Activated naive CD4-positive, alpha-beta T cell treated with anti-CD3 and anti-CD28 coated beads, Interleukin-2, amount 50 U/mL, for 72 hours (primary cell): ENCODE measurements around the gene APBB2. TPM values are rescaled to one million over a fixed set of nuclear protein-coding genes. Genes with fewer than 3 reads are reported as not detected.

Experiments used
- ATAC-seq, 2 donors: fragments of 150-1000 bp; cut with Tn5 transposase; 2 replicates each; pipeline ENCODE4 v1.10.0; 2021; ENCODE audit warnings: mild to moderate bottlenecking in 2 of 2, moderate library complexity in 2 of 2
- DNase-seq, 2 donors: peaks; one replicate each; pipeline ENCODE4 v3.0.0; 2021 to 2022; ENCODE audit warnings: low spot score in 2 of 2
- H3K27ac Mint-ChIP-seq, 2 donors: one replicate each; pipeline ENCODE4 v1.8.0; 2022; ENCODE audit warnings: mild to moderate bottlenecking in 2 of 2, mixed read lengths in 2 of 2
- H3K36me3 Mint-ChIP-seq, 2 donors: one replicate each; pipeline ENCODE4 v1.8.0; 2022; ENCODE audit warnings: mixed read lengths in 2 of 2
- H3K9me3 Mint-ChIP-seq, 2 donors: one replicate each; pipeline ENCODE4 v1.8.0; 2022; ENCODE audit warnings: mixed read lengths in 2 of 2
- total RNA-seq, 2 donors: library from RNA; stranded (reverse); gene quantifications; one replicate each; pipeline ENCODE4 v1.2.3, GENCODE V29; 2022

APBB2 gene
- total RNA-seq, result 1 to 10 TPM; 1.6 to 6.1 TPM

DNA sequence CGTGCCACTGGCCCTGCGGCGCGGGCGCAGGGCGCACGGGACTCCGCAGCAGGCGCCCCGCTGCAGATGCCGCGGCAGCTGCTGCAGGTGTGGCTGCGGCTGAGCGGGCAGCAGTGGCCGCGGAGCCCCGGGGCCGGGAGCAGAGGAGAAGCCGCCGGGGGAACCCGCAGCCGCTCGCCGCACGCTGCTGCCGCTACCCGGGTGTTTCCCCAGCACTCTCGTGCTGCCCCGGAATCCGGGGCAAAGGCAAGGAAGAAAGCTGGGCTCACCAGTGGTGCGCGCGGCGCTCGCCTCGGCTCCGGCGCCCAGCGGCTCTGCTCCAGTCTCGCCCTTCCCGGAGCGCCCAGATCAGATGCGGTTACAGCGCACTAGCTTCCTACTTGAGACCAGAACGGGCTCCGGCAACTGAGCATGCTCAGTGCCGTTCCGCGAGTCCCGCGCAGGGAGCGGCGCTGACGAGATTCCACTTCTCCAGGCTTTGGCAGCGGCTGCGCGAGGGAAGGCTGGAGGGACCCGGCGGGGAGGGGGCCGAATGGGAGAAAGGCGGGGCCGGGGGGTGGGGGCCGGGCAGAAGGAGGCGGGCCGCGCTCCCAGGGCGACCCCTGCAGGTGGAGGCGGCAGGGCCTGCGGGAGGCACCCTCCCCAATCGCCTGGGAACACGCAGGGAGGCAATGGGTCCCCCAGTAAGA, at the start of gene APBB2:
TSS of gene APBB2 (minus strand) at position 407 of the 689 bp plus-strand sequence. CDS start 181,288 bp downstream, outside the sequence.
- peaks cover 12 to 13% of the 10 kb centered on the region in 2 donors for H3K36me3 Mint-ChIP-seq
- DNase-seq (peak; percentile 64 to 75), ATAC-seq (peak; percentile 70 to 82)
- peak within 1 kb of the TSS in 1 of 2 donors; percentile 40 for H3K27ac Mint-ChIP-seq
- peaks cover 0 to 4% of the 10 kb centered on the region in 2 donors for H3K9me3 Mint-ChIP-seq

- ATAC-seq, result no peak
- H3K27ac Mint-ChIP-seq, result no peak overlapping the region
- no peaks in the 10 kb centered on the region for H3K9me3 Mint-ChIP-seq
- peaks cover 8 to 9% of the 10 kb centered on the region in 2 donors for H3K36me3 Mint-ChIP-seq
- no peak for DNase-seq
These were observed 47.9 kb upstream of the APBB2 start for GRCh38 chr4:41262198-41262597.

DNA sequence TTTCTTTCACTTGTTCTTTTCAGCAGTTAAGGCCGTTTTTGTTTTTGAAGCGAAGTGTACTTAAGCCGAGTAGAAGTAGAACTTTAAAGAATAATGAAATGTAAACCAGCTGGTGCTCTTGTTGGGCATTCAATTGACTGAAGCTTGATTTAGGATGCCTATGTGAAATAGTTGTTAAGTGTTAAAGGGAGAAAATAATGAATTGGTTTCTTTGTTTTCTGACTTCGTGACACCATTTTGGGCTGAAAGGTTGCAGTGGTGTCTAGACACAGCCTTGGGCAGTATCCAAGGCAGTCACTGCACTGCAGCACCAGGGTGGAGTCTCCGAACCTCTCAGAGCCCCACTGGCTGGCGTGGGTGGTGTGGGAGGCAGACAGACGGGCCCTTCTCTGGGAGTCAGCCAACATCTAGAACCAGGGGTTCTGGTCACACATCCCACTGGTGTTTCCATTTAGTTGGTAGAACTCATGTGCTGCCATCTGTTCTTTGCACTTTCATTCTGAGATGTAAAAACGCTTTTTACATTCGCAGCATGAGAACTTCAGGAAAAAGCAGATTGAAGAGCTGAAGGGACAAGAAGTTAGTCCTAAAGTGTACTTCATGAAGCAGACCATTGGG, 45.9 kb upstream of the APBB2 start:
- H3K27ac Mint-ChIP-seq, result no peak overlapping the region
- ATAC-seq, result no peak
- no peak for DNase-seq
- no peaks in the 10 kb centered on the region for H3K9me3 Mint-ChIP-seq
- peaks cover 9 to 16% of the 10 kb centered on the region in 2 donors for H3K36me3 Mint-ChIP-seq

- ATAC-seq, result no peak
- Mint-ChIP-seq H3K27ac (no peak overlapping the region), H3K36me3 (peaks cover 9 to 16% of the 10 kb centered on the region in 2 donors), H3K9me3 (no peaks in the 10 kb centered on the region)
- DNase-seq, result no peak
These were observed 44.4 kb upstream of the APBB2 start for GRCh38 chr4:41258783-41259182.

DNA sequence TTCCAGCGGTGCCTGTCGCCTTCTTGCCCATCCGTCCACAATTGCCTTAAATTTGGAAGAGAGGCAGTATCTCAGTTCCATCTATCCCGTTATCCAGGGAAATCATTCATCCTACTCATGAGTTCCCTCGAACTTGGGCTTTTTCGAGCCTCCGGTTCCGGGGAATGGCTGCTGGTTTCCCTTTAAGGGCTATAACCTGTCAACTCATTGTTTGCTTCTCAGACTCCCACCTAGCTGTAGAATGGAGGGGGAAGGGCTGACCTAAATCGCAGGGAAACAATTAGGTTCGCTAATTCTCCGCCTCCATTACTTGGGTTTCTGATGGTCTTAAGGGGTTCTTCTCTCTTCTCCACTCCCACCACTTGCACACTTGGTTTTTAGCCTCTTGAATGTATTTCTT, 43.6 kb upstream of the APBB2 start:
- Mint-ChIP-seq H3K9me3 (no peaks in the 10 kb centered on the region), H3K36me3 (peaks cover 9 to 16% of the 10 kb centered on the region in 2 donors), H3K27ac (no peak overlapping the region)
- DNase-seq (no peak), ATAC-seq (no peak)

- H3K9me3 Mint-ChIP-seq, result no peaks in the 10 kb centered on the region
- ATAC-seq (peak; percentile 50 to 79), DNase-seq (peak in 1 of 2 donors; percentile 24)
- H3K36me3 Mint-ChIP-seq, result peaks cover 9 to 16% of the 10 kb centered on the region in 2 donors
- no peak overlapping the region for H3K27ac Mint-ChIP-seq
These were observed 43.0 kb upstream of the APBB2 start for GRCh38 chr4:41257257-41257901.

DNA sequence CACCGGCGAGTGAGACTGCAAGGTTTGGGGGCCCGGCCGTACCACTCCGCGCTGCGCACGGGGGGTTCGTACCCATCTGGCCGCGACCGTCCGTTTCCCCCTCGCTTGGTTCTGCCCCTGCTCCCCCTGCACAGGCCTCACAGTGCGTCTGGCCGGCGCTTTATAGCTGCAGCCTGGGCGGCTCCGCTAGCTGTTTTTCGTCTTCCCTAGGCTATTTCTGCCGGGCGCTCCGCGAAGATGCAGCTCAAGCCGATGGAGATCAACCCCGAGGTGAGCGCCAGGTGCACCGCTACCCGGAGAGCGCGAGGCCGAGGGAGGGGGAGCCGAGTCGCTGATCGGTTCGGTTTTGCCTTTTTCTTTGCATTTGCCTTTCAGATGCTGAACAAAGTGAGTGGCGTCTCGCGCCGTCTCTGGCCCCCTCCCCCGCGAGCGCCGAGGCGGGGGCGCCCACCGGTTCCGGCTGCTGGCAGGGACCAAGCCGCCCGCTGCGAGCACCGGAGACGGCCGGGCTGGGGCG, 42.5 kb upstream of the APBB2 start, which contains the start of gene UCHL1:
TSS of gene UCHL1 (plus strand) at position 189 of the 517 bp plus-strand sequence. CDS start at position 238, 49 bp downstream.
- ATAC-seq, result peak in 1 of 2 donors; percentile 41
- Mint-ChIP-seq H3K9me3 (no peaks in the 10 kb centered on the region), H3K27ac (no peak within 1 kb of the TSS), H3K36me3 (peaks cover 9 to 16% of the 10 kb centered on the region in 2 donors)
- DNase-seq, result peak in 1 of 2 donors; percentile 2

DNA sequence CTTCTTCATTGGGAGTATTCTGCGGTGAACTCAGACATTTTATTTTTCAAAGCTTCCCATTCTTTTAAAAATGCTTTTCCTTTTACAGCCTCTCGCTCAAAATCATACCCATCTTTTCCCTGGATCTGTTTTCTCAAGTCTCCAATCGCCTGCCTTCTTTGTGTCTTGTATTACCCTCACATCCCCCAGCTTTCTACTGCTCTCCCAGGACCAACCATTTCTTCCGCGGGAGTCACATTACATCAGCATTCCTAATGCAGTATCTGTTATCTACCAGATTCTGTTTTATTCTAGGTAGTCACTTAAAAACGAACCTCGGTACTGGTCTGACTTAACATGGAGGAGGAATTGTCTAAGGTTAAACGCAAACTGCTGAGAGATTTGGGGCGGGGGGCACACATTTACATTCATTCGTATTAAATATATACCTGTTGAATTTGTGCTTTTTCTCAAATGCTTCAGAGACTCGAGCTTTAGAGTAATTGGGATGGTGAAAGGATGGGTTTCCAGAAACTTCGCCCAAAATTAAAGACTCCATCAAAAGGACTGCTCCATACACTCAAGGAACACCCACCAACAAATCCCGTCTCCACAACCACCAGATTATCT, 41.9 kb upstream of the APBB2 start:
- no peaks in the 10 kb centered on the region for H3K9me3 Mint-ChIP-seq
- no peak for ATAC-seq
- no peak for DNase-seq
- H3K36me3 Mint-ChIP-seq, result peaks cover 9 to 16% of the 10 kb centered on the region in 2 donors
- H3K27ac Mint-ChIP-seq, result no peak overlapping the region

DNA sequence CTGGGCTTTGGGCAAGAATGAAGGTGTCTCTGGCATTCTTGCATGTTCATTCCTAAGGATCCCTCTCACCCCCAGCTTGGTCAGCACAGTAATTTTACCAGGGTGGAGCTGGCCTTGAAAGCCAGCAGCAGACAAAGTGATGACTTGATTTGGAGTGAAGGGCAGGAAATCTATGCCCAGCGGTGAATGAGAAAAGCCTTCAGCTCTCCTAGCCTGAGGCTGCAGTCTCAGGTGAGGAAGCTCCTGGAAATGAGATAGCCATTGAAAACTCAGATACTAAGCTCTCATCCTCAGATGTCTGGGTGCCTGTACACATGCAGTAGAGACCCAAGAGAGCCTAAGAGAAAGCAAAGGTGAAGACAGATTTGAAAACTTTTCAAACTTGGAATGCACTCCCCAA, 31.6 kb upstream of the APBB2 start:
- Mint-ChIP-seq H3K9me3 (peaks cover 4 to 6% of the 10 kb centered on the region in 2 donors), H3K36me3 (peaks cover 0 to 7% of the 10 kb centered on the region in 2 donors), H3K27ac (no peak overlapping the region)
- no peak for DNase-seq
- ATAC-seq, result no peak

GRCh38 chr4:41241919-41242318, 27.6 kb upstream of the APBB2 start:
- no peak for ATAC-seq

DNA sequence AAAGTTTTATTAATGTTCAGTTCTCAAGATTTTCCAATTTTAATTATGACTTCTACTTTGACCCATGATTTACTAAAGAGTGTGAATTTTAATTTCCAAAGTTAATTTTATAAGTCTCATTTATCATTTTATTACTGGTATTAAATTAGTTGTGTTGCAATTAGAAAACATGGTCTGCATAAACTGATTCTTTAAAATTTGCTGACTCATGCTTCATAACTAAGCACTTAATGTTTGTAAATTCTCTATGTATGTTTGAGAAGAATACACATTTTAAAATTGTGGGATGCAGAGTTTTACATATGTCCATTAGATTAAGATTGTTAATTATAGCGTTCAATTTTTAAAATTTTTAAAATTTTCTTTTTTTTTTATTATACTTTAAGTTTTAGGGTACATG, 22.2 kb upstream of the APBB2 start:
- Mint-ChIP-seq H3K9me3 (no peaks in the 10 kb centered on the region), H3K27ac (no peak overlapping the region), H3K36me3 (no peaks in the 10 kb centered on the region)
- ATAC-seq (no peak), DNase-seq (no peak)

More at GRCh38 chr4:41241919-41242318, 27.6 kb upstream of the APBB2 start:
- DNase-seq, result no peak
- Mint-ChIP-seq H3K27ac (no peak overlapping the region), H3K9me3 (no peaks in the 10 kb centered on the region), H3K36me3 (peaks cover 0 to 7% of the 10 kb centered on the region in 2 donors)

DNA sequence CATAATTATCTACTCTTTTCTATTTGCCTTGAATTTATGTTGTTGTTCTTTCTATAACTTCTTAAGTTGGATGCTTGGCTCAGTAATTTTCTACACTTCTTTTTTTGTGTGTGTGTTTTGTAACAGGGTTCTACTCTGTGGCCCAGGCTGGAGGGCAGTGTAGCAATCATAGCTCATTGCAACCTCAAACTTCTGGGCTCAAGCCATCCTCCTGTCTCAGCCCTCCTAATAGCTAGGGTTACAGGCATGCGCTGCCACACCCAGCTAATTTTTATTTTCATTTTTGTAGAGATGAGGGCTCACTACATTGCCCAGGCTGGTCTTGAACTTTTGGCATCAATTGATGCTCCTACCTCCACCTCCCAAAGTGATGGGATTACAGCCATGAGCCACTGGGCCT, 21.7 kb upstream of the APBB2 start:
- ATAC-seq (no peak), DNase-seq (no peak)
- no peaks in the 10 kb centered on the region for H3K36me3 Mint-ChIP-seq
- no peak overlapping the region for H3K27ac Mint-ChIP-seq
- H3K9me3 Mint-ChIP-seq, result no peaks in the 10 kb centered on the region

DNA sequence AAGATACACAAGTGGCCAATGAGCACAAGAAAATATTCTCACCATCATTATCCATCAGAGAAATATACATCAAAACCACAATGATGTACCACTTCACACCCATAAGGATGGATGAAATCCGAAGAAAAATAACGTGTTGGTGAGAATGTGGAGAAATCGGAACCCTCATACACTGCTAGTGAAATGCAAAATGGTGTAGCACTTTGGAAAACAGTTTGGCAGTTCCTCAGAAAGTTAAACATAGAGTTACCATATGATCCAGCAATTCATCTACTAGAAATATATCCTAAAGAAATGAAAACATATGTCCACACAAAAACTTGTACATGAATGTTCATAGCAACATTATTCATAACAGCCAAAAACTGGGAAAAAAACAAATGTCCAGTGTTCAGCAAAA, 18.5 kb upstream of the APBB2 start:
- Mint-ChIP-seq H3K27ac (no peak overlapping the region), H3K9me3 (no peaks in the 10 kb centered on the region), H3K36me3 (no peaks in the 10 kb centered on the region)
- no peak for DNase-seq
- no peak for ATAC-seq

GRCh38 chr4:41232406-41232805, 18.1 kb upstream of the APBB2 start:
- DNase-seq, result no peak
- H3K36me3 Mint-ChIP-seq, result no peaks in the 10 kb centered on the region
- H3K9me3 Mint-ChIP-seq, result no peaks in the 10 kb centered on the region
- ATAC-seq, result no peak
- no peak overlapping the region for H3K27ac Mint-ChIP-seq

DNA sequence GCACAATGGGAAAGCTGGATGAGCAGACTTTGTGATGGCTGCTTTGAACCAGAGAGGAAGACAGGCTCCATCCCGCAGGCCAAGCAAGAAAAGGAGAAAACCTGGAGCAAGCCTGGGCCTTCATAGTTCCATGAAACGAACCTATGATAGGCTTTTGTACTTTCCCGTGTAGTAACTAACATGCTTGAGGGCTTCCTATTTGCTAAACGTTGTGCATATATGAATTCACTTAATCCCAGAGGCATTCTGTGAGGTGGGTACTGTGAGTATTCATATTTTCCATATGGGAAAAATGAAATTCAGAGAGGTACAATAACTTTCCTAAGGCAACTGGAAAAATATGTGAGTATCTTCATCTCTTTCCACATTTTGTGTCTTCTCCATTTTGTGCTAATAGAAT, 13.6 kb upstream of the APBB2 start:
- Mint-ChIP-seq H3K9me3 (no peaks in the 10 kb centered on the region), H3K27ac (no peak overlapping the region), H3K36me3 (no peaks in the 10 kb centered on the region)
- ATAC-seq, result no peak
- DNase-seq, result no peak

DNA sequence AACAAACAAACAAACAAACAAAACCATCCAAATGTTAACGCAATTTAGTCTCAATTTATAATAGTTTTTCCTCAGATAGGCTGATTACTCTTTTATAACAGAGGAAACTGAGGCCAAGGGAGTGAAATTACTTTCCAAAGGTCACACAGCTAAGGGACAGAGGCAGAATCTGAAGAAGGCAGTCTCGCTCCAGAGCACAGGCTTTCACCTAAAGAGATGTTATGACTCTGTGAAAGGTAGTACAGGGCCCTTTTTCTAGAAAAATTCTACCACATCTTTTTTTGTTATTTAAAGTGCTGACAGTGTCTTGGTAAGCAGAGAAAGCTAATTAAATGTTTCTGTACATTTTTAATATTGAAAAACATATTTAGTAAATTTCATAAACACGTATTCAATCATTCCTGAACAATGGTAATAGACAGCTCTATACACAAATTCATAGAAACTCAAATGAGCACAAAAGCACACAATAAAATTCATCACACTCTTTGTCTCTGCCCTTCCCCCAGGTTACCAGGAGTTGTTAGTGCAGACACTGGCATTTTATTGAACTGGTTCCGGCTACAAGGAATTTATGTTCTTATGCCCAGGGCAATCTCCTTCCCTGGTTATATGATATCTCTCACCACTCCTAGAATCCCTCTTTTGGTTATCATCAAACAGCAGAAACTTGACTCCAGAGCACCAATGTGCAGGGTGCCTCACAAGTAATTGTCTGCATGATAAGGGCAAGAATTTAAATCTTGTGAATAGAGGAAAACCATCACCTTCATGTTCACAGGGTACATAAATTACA, 7.7 kb upstream of the APBB2 start:
- Mint-ChIP-seq H3K27ac (no peak overlapping the region), H3K36me3 (peaks cover 0 to 2% of the 10 kb centered on the region in 2 donors), H3K9me3 (peaks cover 0 to under 1% of the 10 kb centered on the region in 2 donors)
- no peak for DNase-seq
- ATAC-seq, result no peak
